Spleen (tissue), 11 donors: ENCODE data around the gene MMP27. TPM values are rescaled to one million over a fixed set of nuclear protein-coding genes. Genes with fewer than 3 reads are reported as not detected.

Experiments used
- DNase-seq: peaks from one replicate; pipeline ENCODE4 v3.0.0-alpha.2; 2020
- H3K27ac ChIP-seq, 8 donors: fragments of 200-600 bp; sonication (generic) in 7 of 8; 1 replicate in 4 of 8; 2 replicates in 4 of 8; pipeline versions ENCODE4 v1.5.0 to v1.8.0; 2016 to 2021; ENCODE audit warnings: inconsistent platforms in 4 of 8, mild to moderate bottlenecking in 4 of 8, moderate library complexity in 1 of 8
- H3K27me3 ChIP-seq, 7 donors: fragments of 200-600 bp; sonication (generic) in 6 of 7; replicated peaks in 1 of 7; 1 replicate in 4 of 7; 2 replicates in 3 of 7; pipeline versions ENCODE4 v1.5.0 to v1.8.0; 2016 to 2021; ENCODE audit warnings: inconsistent platforms in 3 of 7, mild to moderate bottlenecking in 1 of 7
- H3K36me3 ChIP-seq, 6 donors: fragments of 200-600 bp; sonication (generic) in 5 of 6; 1 replicate in 4 of 6; 2 replicates in 2 of 6; pipeline versions ENCODE4 v1.5.0 to v1.8.0; 2016 to 2021; ENCODE audit warnings: inconsistent platforms in 2 of 6
- H3K4me1 ChIP-seq, 6 donors: fragments of 200-600 bp; sonication (generic) in 5 of 6; 1 replicate in 3 of 6; 2 replicates in 3 of 6; pipeline versions ENCODE4 v1.5.0 to v1.8.0; 2016 to 2021; ENCODE audit warnings: inconsistent platforms in 3 of 6
- H3K4me3 ChIP-seq, 8 donors: fragments of 200-600 bp; sonication (generic) in 7 of 8; 1 replicate in 4 of 8; 2 replicates in 4 of 8; pipeline versions ENCODE4 v1.5.0 to v1.8.0; 2016 to 2021; ENCODE audit warnings: inconsistent platforms in 4 of 8, mild to moderate bottlenecking in 4 of 8, moderate library complexity in 2 of 8
- H3K9me3 ChIP-seq, 8 donors: fragments of 200-600 bp; sonication (generic) in 7 of 8; 1 replicate in 4 of 8; 2 replicates in 4 of 8; pipeline versions ENCODE4 v1.5.0 to v1.8.0; 2016 to 2021; ENCODE audit warnings: inconsistent platforms in 4 of 8
- CTCF ChIP-seq, 11 experiments: fragments of 200-600 bp in 7 of 11; fragments of 450-650 bp in 4 of 11; sonication (generic) in 4 of 11; IDR thresholded peaks in 8 of 11; conservative IDR thresholded peaks in 3 of 11; 1 replicate in 7 of 11; 2 replicates in 4 of 11; pipeline versions ENCODE4 v1.4.0 to v1.8.0; 2016 to 2021; ENCODE audit warnings: antibody characterized with exemption in 11 of 11, inconsistent platforms in 4 of 11, mild to moderate bottlenecking in 1 of 11
- POLR2A ChIP-seq, 3 donors: fragments of 450-650 bp; IDR thresholded peaks; one replicate each; pipeline ENCODE4 v1.5.1; 2017; ENCODE audit warnings: antibody characterized with exemption in 3 of 3, mild to moderate bottlenecking in 1 of 3
- POLR2AphosphoS5 ChIP-seq, 3 donors: sonication (generic); formaldehyde crosslinking; IDR thresholded peaks; one replicate each; pipeline ENCODE4 v1.5.1; 2017; ENCODE audit warnings: antibody characterized with exemption in 3 of 3
- WGBS, 5 donors: extraction: QIAGEN DNeasy Blood & Tissue Kit in 3 of 5; methylation state at CpG; one replicate each; pipeline versions ENCODE4 v1.1.5 to v1.1.7; 2013 to 2018; 5-methylcytosine and 5-hydroxymethylcytosine counted together
- intact Hi-C: fragments of 100-400 bp; cut with DNase I; formaldehyde crosslinking; loops from one replicate; pipeline ENCODE4 v1.15.0; 2023; ENCODE audit warnings: low total_unique reads
- polyA plus RNA-seq, 3 donors: library from polyadenylated mRNA; stranded (reverse); fragments of 200-250 nt; gene quantifications; one replicate each; pipeline ENCODE4 v1.2.1, GENCODE V29; 2013
- total RNA-seq, 7 donors: library from RNA; depleted of rRNA in 3 of 7; stranded (reverse); fragments of >200 nt in 3 of 7; fragmentation: NEBNext Ultra II Directional in 4 of 7; extraction: Animal tissue kit (Norgen Biotek cat#: 25700) in 4 of 7; gene quantifications; one replicate each; pipeline versions ENCODE4 v1.1.0 to v1.2.1, GENCODE V29; 2016 to 2021
- donor health status: healthy with polysubstance abuse.
- donor health status: DM: no; HTN: no; CAD: no; lungs with moderate emphysema.
- donor health status: DM: no; HTN: no; CAD: no.
- donor health status: Bipolar disorder and iron deficiency.
- donor health status: healthy.
- donor health status: DM: no; HTN: no; CAD: no.
- donor health status: DM: yes; HTN: yes; CAD: no.

Gene MMP27
- total and polyA plus RNA-seq, 10 donors = 0.23 TPM; not detected in 9

- peak overlapping the region in 2 of 8 donors; percentile 60 to 66 for H3K27ac ChIP-seq
- no peaks in the 10 kb centered on the region for H3K9me3 ChIP-seq
- no peaks in the 10 kb centered on the region for H3K27me3 ChIP-seq
- TF ChIP-seq CTCF (IDR thresholded peaks at IDR 0.05 in 8 of 11, conservative IDR thresholded peaks at IDR 0.05 in 3 of 11) (no peak), POLR2AphosphoS5 (IDR thresholded peaks at IDR 0.05) (no peak), POLR2A (IDR thresholded peaks at IDR 0.05) (no peak)
- 73 to 86% (median 76%) methylated on average over 4 of the region's 4 CpGs for WGBS, 5 donors
- no peak overlapping the region for H3K4me3 ChIP-seq
- H3K4me1 ChIP-seq = peaks cover 0 to 12% (median 0%) of the 10 kb centered on the region in 6 donors
- DNase-seq = no peak
- intact Hi-C loops = no loop called here
- no peaks in the 10 kb centered on the region for H3K36me3 ChIP-seq
Measured at GRCh38 chr11:102708654-102709053, 3.1 kb upstream of the MMP27 start.

- H3K4me3 ChIP-seq = no peak overlapping the region
- no peak for TF ChIP-seq CTCF (IDR thresholded peaks at IDR 0.05 in 8 of 11, conservative IDR thresholded peaks at IDR 0.05 in 3 of 11)
- no peak for TF ChIP-seq POLR2AphosphoS5 (IDR thresholded peaks at IDR 0.05)
- TF ChIP-seq POLR2A (IDR thresholded peaks at IDR 0.05) = no peak
- no peak overlapping the region for H3K27ac ChIP-seq
- H3K9me3 ChIP-seq = no peaks in the 10 kb centered on the region
- intact Hi-C loops = no loop called here
- H3K27me3 ChIP-seq = no peaks in the 10 kb centered on the region
- H3K36me3 ChIP-seq = no peaks in the 10 kb centered on the region
- peaks cover 0 to 7% (median 0%) of the 10 kb centered on the region in 6 donors for H3K4me1 ChIP-seq
- no peak for DNase-seq
- WGBS, 5 donors = 71 to 83% (median 82%) methylated on average over 3 of the region's 3 CpGs
Measured at GRCh38 chr11:102704841-102705240, 728 bp downstream of the MMP27 start.

GRCh38 chr11:102703826-102704493 is 1.6 kb downstream of the MMP27 start:
- Histone ChIP-seq H3K36me3 (no peaks in the 10 kb centered on the region), H3K27me3 (no peaks in the 10 kb centered on the region), H3K4me3 (no peak overlapping the region), H3K27ac (no peak overlapping the region), H3K9me3 (no peaks in the 10 kb centered on the region), H3K4me1 (no peaks in the 10 kb centered on the region)
- intact Hi-C loops = no loop called here
- 68 to 83% (median 77%) methylated on average over 3 of the region's 3 CpGs for WGBS, 5 donors
- no peak for DNase-seq
- TF ChIP-seq POLR2A (IDR thresholded peaks at IDR 0.05) (no peak), POLR2AphosphoS5 (IDR thresholded peaks at IDR 0.05) (no peak), CTCF (IDR thresholded peaks at IDR 0.05 in 8 of 11, conservative IDR thresholded peaks at IDR 0.05 in 3 of 11) (no peak)

- Histone ChIP-seq H3K27me3 (peaks cover 0 to 19% (median 0%) of the 10 kb centered on the region in 7 donors), H3K4me1 (no peaks in the 10 kb centered on the region), H3K9me3 (no peaks in the 10 kb centered on the region), H3K4me3 (no peak overlapping the region), H3K36me3 (no peaks in the 10 kb centered on the region), H3K27ac (no peak overlapping the region)
- no peak for DNase-seq
- intact Hi-C loops = no loop called here
- TF ChIP-seq POLR2AphosphoS5 (IDR thresholded peaks at IDR 0.05) = no peak
- no peak for TF ChIP-seq CTCF (IDR thresholded peaks at IDR 0.05 in 8 of 11, conservative IDR thresholded peaks at IDR 0.05 in 3 of 11)
- TF ChIP-seq POLR2A (IDR thresholded peaks at IDR 0.05) = no peak
- WGBS, 5 donors = 78 to 96% (median 89%) methylated on average over 3 of the region's 3 CpGs
Measured at GRCh38 chr11:102695201-102695600, 10.4 kb downstream of the MMP27 start.
